Articular chondrocyte of knee joint (primary cell): Measurements from ENCODE around the gene ZSWIM4. TPM values are rescaled to one million over a fixed set of nuclear protein-coding genes. Genes with fewer than 3 reads are reported as not detected.

Experiments
- small RNA-seq: library from RNA; depleted of rRNA; stranded (forward); fragments of <200 nt; gene quantifications from one replicate; pipeline ENCODE3, GENCODE V24; 2012
- total RNA-seq: library from RNA; depleted of rRNA; stranded (reverse); fragments of >200 nt; gene quantifications from 2 replicates; pipeline ENCODE4 v1.2.3, GENCODE V29; 2012

ZSWIM4 gene
- total RNA-seq = 3.1 and 4.8 TPM in 2 replicates

GRCh38 chr19:13794757-13795589 lies at the start of gene ZSWIM4:
Gene ZSWIM4 (plus strand): TSS chr19:13795443. CDS start chr19:13795649, 206 bp downstream.

DNA sequence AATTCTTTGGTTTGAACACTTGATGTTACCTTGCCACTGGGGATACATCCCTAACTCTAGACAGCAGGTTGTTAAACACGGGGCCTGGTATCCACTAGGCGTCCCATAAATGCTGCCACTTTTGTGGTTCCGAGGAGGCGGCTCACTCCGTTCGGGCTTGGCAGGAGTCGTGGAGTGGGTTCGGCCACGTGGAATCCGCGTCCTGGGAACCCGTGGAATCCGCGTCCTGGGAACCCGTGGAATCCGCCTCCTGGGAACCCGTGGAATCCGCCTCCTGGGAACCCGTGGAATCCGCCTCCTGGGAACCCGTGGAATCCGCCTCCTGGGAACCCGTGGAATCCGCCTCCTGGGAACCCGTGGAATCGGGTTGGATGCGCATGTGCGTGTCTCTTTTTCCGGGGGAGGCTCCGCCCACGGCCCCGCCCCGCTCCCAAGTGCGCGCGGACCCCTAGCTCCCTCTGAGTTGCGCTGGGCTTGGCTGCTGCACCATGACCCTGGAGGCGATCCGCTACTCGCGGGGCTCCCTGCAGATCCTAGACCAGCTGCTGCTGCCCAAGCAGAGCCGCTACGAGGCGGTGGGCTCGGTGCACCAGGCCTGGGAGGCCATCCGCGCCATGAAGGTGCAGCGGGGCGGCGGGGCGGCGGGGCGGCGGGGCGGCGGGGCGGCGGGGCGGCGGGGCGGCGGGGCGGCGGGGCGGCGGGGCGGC lies 31.0 kb upstream of the ZSWIM4 start, which contains the start of gene MRI1:
MRI1 (plus strand) TSS at position 422 of the 707 bp plus-strand sequence; CDS start at position 489, 67 bp downstream.

GRCh38 chr19:13774217-13775191 lies 20.7 kb upstream of the ZSWIM4 start, which contains the start of gene C19orf53:
Gene C19orf53 (plus strand): TSS chr19:13774456. CDS start chr19:13774478, 22 bp downstream.

GRCh38 chr19:13876834-13877233 lies 81.6 kb downstream of the ZSWIM4 start, which contains the start of gene NANOS3:
Gene NANOS3 (plus strand): TSS chr19:13877134. CDS start chr19:13877249, 115 bp downstream.

Small RNAs within 50 kb of the gene (small RNA-seq; reads per million reads assigned to genes)
- gene MIR181C (57.8 reads per million, percentile 97 among the genes with 10 or more reads in this experiment), gene MIR181D (109 reads per million, percentile 98 among the genes with 10 or more reads in this experiment), gene RN7SL619P (not detected)

Other genes starting within 250 kb of the ZSWIM4 start
- gene MRI1, start 30.9 kb upstream of the ZSWIM4 start, total RNA-seq = 21.3 and 21.8 TPM in 2 replicates
- 41.2 and 60.3 TPM in 2 replicates for gene C19orf53, start 21.0 kb upstream of the ZSWIM4 start, total RNA-seq
- gene NANOS3, start 81.7 kb downstream of the ZSWIM4 start, total RNA-seq = not detected in 2 replicates
- gene BRME1, start 110.7 kb downstream of the ZSWIM4 start, total RNA-seq = 0.54 and 0.65 TPM in 2 replicates
- 15.5 and 17.0 TPM in 2 replicates for gene CC2D1A, start 110.8 kb downstream of the ZSWIM4 start, total RNA-seq
- 7.6 and 8.6 TPM in 2 replicates for gene PODNL1, start 143.0 kb downstream of the ZSWIM4 start, total RNA-seq
- gene DCAF15, start 157.1 kb downstream of the ZSWIM4 start, total RNA-seq = 7.7 and 8.6 TPM in 2 replicates
- 2.1 and 2.6 TPM in 2 replicates for gene RFX1, start 210.9 kb downstream of the ZSWIM4 start, total RNA-seq
- not detected in 2 replicates for gene RLN3, start 232.7 kb downstream of the ZSWIM4 start, total RNA-seq
- 1.4 and 2.0 TPM in 2 replicates for gene IL27RA, start 236.3 kb downstream of the ZSWIM4 start, total RNA-seq